ENCODE data around the gene CFAP77. TPM values are rescaled to one million over a fixed set of nuclear protein-coding genes. Genes with fewer than 3 reads are reported as not detected.

Gene CFAP77
- total and polyA plus RNA-seq, 12 donors, result 0.53 to 4.3 (median 1.3) TPM

- no peak for DNase-seq
- intact Hi-C loops (cut with DNase I), result no loop called here
- ATAC-seq, result no peak
- H3K27ac ChIP-seq, result no peak overlapping the region
- H3K9me3 ChIP-seq, result no peaks in the 10 kb centered on the region
- no peak for TF ChIP-seq CTCF (IDR thresholded peaks at IDR 0.05)
- peaks cover 0 to 4% (median 0%) of the 10 kb centered on the region in 7 donors for H3K27me3 ChIP-seq
- no peaks in the 10 kb centered on the region for H3K4me1 ChIP-seq
- 87 to 88% methylated on average over 8 of the region's 8 CpGs for WGBS, 2 donors
- H3K36me3 ChIP-seq, result no peaks in the 10 kb centered on the region
- H3K4me3 ChIP-seq, result no peak overlapping the region
Observed at GRCh38 chr9:132458432-132458831, 48.4 kb downstream of the CFAP77 start.

- intact Hi-C loops (cut with DNase I), result no loop called here
- no peak for TF ChIP-seq CTCF (IDR thresholded peaks at IDR 0.05)
- Histone ChIP-seq H3K4me3 (no peak overlapping the region), H3K9me3 (no peaks in the 10 kb centered on the region), H3K27ac (no peak overlapping the region), H3K36me3 (no peaks in the 10 kb centered on the region), H3K27me3 (peaks cover 0 to 4% (median 0%) of the 10 kb centered on the region in 7 donors), H3K4me1 (no peaks in the 10 kb centered on the region)
- DNase-seq, result no peak
- ATAC-seq, result no peak
- 98% methylated on average over 7 of the region's 7 CpGs for WGBS, 2 donors
Observed at GRCh38 chr9:132459661-132460060, 49.6 kb downstream of the CFAP77 start.

GRCh38 chr9:132460240-132460639 lies 50.2 kb downstream of the CFAP77 start:
- no peak for TF ChIP-seq CTCF (IDR thresholded peaks at IDR 0.05)
- intact Hi-C loops (cut with DNase I), result no loop called here
- Histone ChIP-seq H3K27me3 (peaks cover 0 to 4% (median 0%) of the 10 kb centered on the region in 7 donors), H3K4me1 (no peaks in the 10 kb centered on the region), H3K4me3 (no peak overlapping the region), H3K36me3 (no peaks in the 10 kb centered on the region), H3K9me3 (no peaks in the 10 kb centered on the region), H3K27ac (no peak overlapping the region)
- WGBS, 2 donors, result 84 to 85% methylated on average over 2 of the region's 2 CpGs
- no peak for ATAC-seq
- DNase-seq, result no peak

- ATAC-seq (no peak), DNase-seq (no peak)
- no peak overlapping the region for H3K27ac ChIP-seq
- H3K4me1 ChIP-seq, result no peaks in the 10 kb centered on the region
- TF ChIP-seq CTCF (IDR thresholded peaks at IDR 0.05), result no peak
- 82 to 83% methylated on average over 20 of the region's 20 CpGs for WGBS, 2 donors
- H3K27me3 ChIP-seq, result peaks cover 0 to 4% (median 0%) of the 10 kb centered on the region in 7 donors
- no peaks in the 10 kb centered on the region for H3K36me3 ChIP-seq
- no peaks in the 10 kb centered on the region for H3K9me3 ChIP-seq
- no peak overlapping the region for H3K4me3 ChIP-seq
- intact Hi-C loops (cut with DNase I), result no loop called here
Observed at GRCh38 chr9:132461281-132461896, 51.4 kb downstream of the CFAP77 start.

Data from heart right ventricle (tissue), 16 donors.